GM23248 (cell line): ENCODE data around the gene AKAP11.

Source experiments
- EZH2 ChIP-seq: fragments of 200-600 bp; sonication (generic); IDR thresholded peaks from 2 replicates; pipeline ENCODE4 v1.6.1; 2018; ENCODE audit warnings: antibody characterized with exemption, mild to moderate bottlenecking; ENCODE audit not compliant: insufficient read depth, poor library complexity, severe bottlenecking
- EZH2phosphoT487 ChIP-seq: fragments of 200-600 bp; sonication (generic); IDR thresholded peaks from 2 replicates; pipeline ENCODE4 v1.6.1; 2018; ENCODE audit warnings: antibody characterized with exemption, moderate library complexity, mild to moderate bottlenecking, low read depth; ENCODE audit not compliant: insufficient read depth

DNA sequence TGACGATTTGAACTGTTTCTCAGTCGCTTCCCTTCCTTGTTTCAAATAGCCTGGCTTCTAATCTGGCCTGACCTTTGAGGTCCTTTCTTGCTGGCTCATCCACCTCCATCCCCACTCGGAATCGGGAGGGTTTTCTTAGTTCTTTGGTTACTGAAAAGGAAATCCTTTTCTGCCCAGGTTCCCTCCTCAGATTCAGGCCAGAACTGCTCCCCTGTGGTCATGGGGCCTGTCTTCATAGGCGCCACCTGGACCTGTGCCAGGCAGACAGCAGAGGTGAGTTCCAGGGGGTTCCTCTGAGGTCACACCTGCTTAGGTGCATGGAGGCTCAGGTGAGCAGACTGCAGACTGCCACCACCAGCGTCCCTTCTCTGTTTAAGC, 62.4 kb downstream of the AKAP11 start:
- TF ChIP-seq EZH2 (no peak), EZH2phosphoT487 (no peak)
